GM18505 (cell line): ENCODE results near the gene RPGRIP1.

ENCODE experiments used
- ATAC-seq: cut with Tn5 transposase; IDR thresholded peaks from one replicate; pipeline ENCODE4 v1.9.1; 2021; ENCODE audit not compliant: unreplicated experiment
- POLR2A ChIP-seq: IDR thresholded peaks from 4 replicates; pipeline ENCODE4 v1.6.1; 2011; ENCODE audit warnings: borderline replicate concordance; ENCODE audit not compliant: insufficient read depth, insufficient read length; ENCODE audit errors: extremely low read depth

RPGRIP1 gene

GRCh38 chr14:21279783-21280182 lies at the start of gene RPGRIP1:
RPGRIP1 (plus strand) TSS chr14:21280083; CDS start chr14:21287977, 7,894 bp downstream.
- ATAC-seq, result no peak
- TF ChIP-seq POLR2A, result no peak

GRCh38 chr14:21231020-21231652 lies 48.7 kb upstream of the RPGRIP1 start:
- ATAC-seq, result no peak

GRCh38 chr14:21233457-21234076 lies 46.3 kb upstream of the RPGRIP1 start:
- no peak for ATAC-seq
- TF ChIP-seq POLR2A, result no peak

More at GRCh38 chr14:21231020-21231652, 48.7 kb upstream of the RPGRIP1 start:
- no peak for TF ChIP-seq POLR2A

GRCh38 chr14:21234112-21234511 lies 45.8 kb upstream of the RPGRIP1 start:
- TF ChIP-seq POLR2A, result no peak
- no peak for ATAC-seq

GRCh38 chr14:21236948-21237797 lies 42.7 kb upstream of the RPGRIP1 start:
- peak; percentile 40 for TF ChIP-seq POLR2A
- no peak for ATAC-seq

GRCh38 chr14:21238823-21239518 lies 40.9 kb upstream of the RPGRIP1 start:
- ATAC-seq, result no peak
- TF ChIP-seq POLR2A, result no peak

- no peak for TF ChIP-seq POLR2A
- no peak for ATAC-seq
Measured at GRCh38 chr14:21240417-21240816, 39.5 kb upstream of the RPGRIP1 start.

GRCh38 chr14:21241218-21241819 lies 38.6 kb upstream of the RPGRIP1 start:
- ATAC-seq, result no peak
- TF ChIP-seq POLR2A, result no peak

- TF ChIP-seq POLR2A, result no peak
- ATAC-seq, result no peak
Measured at GRCh38 chr14:21244544-21244943, 35.3 kb upstream of the RPGRIP1 start.

GRCh38 chr14:21245813-21246212 lies 34.1 kb upstream of the RPGRIP1 start:
- TF ChIP-seq POLR2A, result no peak

GRCh38 chr14:21248338-21248737 lies 31.5 kb upstream of the RPGRIP1 start:
- no peak for ATAC-seq
- TF ChIP-seq POLR2A, result no peak

More at GRCh38 chr14:21245813-21246212, 34.1 kb upstream of the RPGRIP1 start:
- no peak for ATAC-seq

GRCh38 chr14:21248739-21249411 lies 31.0 kb upstream of the RPGRIP1 start:
- ATAC-seq, result no peak
- no peak for TF ChIP-seq POLR2A
